NCI-H226 (cell line): ENCODE results near the gene TMEM129.
A peak's percentile ranks its signal among the peaks of the same experiment; 100 is the strongest.
"Not testable (repeated sequence)": the region's sequence is repeated elsewhere in the genome, so short reads cannot be mapped to it uniquely, and the experiment has no call there.

Experiments
- DNase-seq: peaks from one replicate; pipeline ENCODE4 v3.0.0-alpha.2; 2015

TMEM129 gene

DNA sequence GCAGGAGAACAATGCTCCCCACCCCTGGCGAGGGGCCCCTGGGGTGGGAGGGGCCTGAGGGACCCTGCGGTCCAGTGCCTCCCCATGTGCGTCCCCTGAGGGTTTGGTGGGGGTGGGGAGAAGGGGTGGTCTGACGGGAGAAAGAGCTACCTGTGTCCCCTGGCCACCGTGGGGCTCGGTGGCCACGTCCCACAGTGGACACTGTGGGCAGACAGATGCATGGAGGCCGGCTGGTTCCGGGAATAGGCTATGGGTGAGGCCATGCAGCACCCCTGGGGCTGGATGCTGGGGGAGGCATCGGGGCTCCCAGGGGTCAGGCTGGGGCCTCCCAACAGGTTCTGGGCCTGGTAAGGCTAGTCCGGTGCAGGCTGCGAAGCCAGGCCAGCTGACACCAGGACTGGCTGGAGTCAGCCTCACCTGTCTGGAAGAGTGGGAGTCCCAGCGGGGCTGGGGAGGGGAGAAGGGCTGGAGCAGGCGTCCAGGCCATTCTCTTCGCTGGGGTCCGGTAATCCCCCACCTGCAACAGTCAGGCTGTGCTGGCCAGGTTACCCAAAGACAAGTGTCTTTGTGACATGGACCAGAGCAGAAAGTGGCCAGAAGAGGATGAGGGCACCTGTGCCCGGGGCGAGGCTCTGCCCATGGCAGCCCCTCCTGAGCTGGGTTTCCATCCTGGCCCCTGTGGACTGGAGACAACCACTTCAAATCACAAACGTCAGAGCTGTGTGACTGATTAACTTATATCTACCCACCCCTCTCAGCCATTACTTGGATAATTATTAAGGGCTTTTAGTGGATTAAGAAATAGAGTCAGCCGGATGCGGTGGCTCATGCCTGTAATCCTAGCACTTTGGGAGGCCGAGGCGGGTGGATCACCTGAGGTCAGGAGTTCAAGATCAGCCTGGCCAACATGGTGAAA lies 35.6 kb downstream of the TMEM129 start:
- no peak for DNase-seq

DNA sequence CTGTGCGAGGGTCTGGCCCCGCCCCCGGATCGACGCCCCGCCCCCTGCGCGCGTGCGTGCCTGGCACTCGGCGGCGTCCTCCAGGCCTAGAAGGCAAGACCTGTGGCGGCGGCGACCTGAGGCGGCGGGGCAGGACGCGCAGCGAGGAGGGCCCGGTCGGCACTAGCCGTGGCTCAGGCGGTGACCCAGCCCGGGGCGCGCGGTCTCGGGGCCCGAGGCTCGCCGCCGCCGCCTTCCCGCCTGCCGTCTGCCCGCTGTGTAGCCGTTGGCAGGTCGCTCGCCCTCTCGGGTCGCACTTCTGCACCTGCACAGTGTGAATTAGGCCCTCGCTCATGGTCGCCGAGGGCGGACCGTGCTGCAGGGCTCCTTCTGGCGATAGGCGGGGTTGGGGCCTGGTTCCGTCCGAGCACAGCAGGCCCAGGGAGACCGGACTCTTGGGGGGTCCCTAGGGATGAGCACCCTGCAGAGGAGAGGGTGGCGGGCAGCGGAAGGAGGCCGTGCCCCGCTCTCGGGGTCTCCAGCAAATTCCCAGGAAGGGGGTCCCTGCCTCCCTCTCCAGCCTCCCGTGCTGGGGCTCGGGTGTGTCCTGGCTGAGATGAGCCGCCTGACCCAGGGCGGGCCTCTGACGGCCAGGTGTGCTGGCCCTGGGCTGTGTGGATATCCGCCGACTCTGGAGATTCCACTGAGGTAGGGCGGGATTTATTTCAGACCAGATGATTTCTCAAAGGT lies 36.5 kb downstream of the TMEM129 start:
- DNase-seq: no peak

DNA sequence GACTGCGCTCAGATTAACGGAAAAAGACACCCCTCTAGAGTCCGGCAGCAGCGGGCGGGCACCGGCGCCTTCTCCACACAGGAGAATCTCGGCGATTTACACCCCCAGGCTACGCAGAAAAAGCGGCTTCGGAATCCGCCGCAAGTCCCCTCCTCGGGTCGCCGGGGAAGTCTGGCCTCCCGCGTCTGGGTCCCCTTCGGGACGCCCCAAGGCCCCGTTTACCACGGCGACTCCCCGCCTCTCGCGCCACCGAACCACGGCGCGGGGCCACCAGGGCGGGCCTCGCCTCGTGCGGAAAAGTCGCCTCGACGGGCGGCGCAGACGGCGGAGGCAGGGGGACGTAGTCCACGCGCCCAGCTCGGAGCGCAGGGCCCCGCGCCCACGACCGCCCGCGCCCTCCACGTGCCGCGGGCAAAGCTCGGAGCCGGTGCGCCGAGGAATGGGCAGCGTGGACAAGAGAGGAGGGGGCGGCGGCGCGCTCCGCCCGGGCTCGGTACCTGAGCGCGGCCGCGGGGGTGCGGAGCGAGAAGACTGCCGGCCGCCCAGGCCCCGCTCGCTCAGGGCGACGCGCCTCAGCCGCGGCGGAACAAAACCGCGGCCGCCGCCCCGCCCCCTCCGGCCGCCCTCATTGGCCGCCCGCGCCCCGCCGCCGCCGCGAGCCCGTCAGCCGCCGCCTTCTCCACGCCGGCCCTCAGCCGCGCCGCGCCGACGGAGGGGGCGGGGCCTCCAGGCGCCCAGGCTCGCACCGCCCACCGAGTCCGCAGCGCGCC lies 37.2 kb downstream of the TMEM129 start, which contains the start of gene FAM53A:
Gene FAM53A, minus strand, starts transcription at position 578 of the 770 bp plus-strand sequence. CDS start 15,572 bp downstream, outside the sequence.
- DNase-seq: peak; percentile 70

DNA sequence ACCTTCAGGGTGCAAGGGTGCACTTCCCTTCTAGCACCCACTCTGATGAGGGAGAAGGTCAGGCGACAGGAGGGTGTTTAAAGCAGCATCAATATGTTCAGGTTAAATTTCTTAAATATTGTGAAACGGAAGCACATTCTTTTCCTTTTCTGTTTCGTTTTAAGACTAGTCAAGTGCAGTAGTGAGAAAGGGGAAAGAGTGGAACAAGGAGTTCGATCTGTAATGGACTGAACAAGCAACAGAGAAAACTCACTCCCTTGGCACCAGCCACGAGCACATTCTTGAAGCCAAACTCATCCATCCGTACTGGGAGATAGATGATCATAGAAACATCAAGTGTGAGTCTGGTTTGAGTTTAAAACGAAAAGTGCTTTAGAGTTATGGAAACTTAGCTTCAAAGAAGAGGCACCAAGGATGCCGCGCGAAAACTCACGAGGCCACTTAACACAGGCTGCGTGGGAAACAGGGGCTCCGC lies 37.8 kb downstream of the TMEM129 start:
- peak; percentile 48 for DNase-seq

DNA sequence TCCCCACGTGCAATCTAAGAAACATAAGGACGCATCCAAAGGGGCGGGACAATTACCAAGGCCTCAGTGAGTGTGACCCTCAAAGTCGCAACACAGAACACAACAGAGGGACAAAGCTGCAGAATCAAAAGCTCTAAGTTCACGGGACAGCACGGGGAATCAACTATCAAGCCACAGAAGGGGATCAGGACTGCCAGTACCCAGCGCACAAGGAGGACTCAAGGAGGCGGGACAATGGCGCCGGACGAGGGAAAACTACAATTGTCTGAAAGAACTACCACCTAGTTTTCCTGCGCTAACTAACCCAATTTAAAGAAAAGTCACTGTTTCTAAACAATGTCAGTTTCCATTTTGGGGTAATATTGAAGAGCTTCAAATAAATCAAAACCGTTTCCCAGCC lies 38.3 kb downstream of the TMEM129 start:
- no peak for DNase-seq

DNA sequence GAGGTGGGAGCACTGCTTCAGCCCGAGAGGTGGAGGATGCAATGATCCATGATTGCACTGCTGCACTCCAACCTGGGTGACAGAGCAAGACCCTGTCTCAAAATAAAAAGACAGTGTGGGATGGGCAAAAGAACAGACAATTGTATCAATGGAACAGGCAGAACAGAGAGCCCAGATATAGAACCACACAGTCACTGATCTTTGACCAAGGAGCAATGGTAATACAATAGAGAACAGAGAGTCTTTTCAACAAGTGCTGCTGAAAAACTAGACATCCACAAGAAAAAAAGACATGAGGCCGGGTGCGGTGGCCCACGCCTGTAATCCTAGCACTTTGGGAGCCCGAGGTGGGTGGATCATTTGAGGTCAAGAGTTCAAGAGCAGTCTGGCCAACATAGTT lies 42.9 kb downstream of the TMEM129 start:
- DNase-seq: no peak

DNA sequence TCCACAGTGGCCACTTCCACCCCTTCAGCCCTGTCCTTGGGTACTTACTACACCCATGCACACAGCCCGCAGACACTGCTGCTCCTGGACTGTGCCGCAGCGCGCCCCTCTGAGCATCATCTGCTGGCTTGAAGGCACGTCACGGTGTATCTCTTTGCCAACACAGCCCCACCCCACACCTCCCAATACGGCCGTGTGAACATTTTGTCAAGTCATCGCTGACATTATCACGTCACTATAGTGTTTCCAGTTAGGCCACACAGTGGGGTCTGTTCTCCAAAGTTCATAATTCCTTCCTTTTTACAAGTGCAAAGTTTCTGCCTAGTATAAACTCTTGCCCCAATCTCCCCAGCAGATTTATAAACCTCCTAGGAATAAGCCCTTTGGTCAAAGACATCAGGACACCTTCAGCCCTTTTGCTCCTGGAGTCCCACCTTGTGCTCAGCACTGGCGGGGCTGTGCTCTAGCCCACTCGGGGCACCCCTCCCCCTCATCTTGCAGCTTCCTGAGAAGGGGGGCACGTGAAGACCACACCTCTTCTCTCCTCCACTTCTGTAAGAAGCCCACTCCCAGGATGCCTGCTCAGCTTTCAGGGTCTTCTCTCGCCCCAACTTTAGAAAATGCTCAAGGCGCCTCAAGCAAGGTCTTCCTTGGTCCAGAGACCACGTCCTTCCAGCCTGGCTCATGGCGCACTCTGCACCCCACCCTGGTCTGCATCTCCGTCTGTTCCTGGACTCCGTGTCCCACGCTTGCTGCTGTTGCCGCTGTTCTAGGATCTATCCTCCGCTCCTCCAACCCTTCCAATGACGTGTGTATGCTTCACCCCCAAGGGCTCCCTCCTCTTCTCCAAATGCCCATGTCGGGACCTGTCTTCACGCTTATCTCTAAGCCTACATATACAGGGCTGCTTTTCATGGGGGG lies 44.3 kb downstream of the TMEM129 start:
- DNase-seq: no peak

DNA sequence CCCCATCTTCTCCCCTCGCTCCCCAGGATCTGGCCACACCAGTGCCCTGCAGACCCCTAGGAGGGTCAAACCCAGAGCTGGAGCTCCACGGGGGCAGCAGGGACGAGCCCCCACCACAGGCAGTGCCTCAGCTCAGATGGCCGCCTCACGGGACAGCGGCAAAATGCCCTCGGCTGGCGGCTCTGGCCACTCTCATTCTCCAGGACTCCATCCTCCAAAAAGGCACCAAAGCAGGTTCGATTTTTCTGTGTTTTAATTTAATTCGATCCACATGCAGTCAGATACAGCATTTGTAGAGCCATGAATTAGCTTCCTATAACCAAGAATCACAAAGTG lies 45.4 kb downstream of the TMEM129 start:
- DNase-seq: no peak

DNA sequence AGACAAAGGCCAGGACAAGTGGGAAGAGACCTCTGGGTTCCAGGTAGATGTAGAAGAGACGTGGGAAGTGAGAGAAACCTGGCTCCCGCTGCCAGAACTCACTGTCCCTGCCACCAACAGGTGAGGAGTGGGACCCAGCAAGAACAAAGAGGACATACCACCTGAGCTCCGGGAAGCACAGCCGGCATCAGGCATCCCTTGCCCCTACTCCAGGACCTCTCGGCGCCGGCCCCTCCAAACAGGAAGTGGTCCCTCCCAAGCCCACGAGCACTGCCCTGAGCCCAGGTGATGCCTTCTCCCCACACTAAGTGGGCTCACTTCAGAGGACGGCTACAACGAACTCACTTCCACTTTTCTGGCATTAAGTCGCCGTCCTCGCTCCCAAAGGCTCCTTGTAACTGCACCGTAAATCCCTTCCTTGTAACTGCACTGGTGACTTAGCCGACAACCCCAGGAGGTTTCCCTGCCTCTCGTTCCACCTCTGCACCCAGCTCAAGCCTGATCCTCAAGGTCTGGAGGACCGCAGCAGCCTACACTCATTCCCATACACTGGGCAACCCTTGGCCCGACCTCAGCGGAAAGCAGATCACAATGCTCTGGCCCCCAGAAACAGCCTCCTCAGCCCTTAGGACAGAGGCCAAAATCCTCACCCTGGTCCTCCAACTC lies 45.9 kb downstream of the TMEM129 start:
- no peak for DNase-seq

DNA sequence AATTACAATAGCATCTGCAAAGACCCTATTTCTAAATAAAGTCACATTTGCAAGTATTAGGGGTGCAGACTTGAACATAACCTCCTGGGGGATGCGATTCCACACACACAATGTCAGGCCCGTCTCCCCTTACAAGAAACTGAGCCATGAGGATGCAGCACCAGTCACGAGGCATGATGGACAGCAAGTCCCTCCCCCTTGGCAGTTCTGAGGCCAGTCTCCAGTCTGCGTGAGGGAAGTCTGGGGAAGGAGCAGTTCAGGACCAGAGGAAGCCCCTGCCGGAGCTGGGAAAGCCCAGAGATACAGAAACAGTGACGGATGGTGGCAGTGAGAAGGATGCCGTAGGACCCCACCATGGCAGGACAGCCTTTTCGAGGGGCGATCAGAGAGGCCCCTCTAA lies 46.4 kb downstream of the TMEM129 start:
- no peak for DNase-seq

DNA sequence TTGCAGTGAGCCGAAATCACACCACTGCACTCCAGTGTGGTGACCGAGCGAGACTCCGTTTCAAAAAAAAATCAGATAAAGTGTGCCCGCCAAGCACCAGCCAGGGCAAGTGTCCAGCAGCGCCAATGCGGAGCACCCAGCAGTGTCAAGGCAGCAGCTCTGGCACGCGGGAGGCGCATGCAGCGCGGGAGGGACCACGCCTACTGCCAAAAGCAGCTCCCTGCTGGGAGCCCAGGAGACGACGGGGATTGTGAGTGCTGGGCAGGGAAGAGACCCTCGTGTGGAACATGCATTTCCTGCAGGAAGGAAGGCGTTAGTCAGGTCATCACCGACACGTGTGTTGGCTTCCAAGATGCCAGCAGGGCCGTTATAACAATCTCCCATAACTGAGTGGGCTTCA lies 47.5 kb downstream of the TMEM129 start:
- no peak for DNase-seq

DNA sequence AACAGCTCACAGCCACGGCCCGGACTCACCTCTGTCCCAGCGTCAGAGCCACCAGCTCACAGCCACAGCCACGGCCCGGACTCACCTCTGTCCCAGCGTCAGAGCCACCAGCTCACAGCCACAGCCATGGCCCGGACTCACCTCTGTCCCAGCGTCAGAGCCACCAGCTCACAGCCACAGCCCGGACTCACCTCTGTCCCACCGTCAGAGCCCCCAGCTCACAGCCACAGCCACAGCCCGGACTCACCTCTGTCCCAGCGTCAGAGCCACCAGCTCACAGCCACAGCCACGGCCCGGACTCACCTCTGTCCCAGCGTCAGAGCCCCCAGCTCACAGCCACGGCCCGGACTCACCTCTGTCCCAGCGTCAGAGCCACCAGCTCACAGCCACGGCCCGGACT lies 50.1 kb downstream of the TMEM129 start:
- DNase-seq: not testable (repeated sequence)

DNA sequence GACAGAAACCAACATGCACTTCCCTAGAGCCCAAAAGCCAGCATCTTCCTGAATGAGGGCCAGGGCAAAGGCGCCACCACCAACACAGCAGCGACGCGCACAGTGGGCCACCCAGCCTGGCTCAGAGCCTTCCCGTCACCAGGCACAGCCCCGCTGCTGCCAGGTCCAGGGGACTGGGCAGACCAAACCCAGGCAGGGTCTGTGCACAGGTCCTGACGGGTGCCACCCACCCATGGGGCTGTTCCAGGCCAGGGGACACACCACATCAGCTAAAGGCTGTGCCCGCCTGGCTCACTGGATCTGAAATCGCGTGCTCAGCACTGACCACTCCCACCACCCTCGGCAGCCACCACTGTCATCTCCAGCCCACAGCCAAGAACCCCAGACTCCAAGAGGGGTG lies 50.8 kb downstream of the TMEM129 start:
- no peak for DNase-seq

DNA sequence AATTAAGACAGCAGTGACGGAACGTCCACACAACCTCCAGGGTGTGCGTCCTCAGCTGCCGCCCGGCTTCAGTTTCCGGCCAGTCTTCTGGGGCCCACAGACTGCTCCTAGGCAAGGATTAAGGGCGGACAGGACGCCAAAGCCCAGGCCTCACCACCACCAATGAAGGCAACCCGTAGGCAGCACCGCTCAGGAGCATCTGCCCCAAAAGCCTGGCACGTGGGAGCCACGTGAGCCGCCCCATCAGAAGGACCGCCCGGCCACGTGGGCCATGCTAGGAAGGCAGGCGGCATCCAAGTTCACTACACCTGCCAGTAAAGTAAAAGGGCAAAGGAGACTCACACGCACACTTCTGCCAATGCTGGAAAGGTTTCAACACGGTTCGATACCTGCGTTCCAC lies 51.3 kb downstream of the TMEM129 start:
- DNase-seq: no peak

DNA sequence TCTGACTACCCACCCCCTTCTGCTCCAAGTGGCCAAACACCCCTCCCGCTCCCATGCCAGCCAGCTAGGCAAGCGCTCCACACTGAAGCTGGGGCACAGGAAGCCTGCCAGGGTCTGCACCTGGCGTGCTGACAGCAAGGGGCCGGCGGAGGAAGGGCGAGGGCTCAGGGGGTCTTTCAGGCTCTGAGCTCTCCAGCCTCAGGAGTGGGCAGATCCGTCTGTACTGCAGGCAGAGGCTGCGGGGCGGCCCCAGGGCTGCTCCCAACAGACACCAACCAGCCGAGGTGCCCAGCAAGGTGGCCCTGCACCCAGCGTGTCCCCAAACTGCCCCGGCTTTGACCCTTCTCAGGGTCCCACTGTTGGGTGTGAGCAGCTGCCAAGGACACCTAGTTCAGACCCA lies 51.9 kb downstream of the TMEM129 start:
- DNase-seq: no peak

DNA sequence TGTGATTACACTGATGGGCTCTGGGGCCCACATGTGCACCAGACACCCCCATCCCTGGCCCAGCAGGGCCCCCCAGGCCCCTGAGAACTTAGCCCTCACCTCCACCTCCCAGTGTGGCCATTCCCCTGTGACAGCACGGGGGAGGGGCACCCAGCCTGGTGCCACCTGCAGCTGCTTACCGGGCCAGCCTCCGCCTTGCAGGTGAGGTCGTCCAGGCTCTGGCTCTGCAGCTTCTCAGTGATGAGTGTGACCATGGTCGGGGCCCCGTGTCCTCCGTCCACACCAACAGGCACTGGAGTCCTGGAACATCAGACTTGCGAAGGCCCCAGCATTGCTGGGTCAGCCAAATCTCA lies 52.7 kb downstream of the TMEM129 start:
- no peak for DNase-seq

DNA sequence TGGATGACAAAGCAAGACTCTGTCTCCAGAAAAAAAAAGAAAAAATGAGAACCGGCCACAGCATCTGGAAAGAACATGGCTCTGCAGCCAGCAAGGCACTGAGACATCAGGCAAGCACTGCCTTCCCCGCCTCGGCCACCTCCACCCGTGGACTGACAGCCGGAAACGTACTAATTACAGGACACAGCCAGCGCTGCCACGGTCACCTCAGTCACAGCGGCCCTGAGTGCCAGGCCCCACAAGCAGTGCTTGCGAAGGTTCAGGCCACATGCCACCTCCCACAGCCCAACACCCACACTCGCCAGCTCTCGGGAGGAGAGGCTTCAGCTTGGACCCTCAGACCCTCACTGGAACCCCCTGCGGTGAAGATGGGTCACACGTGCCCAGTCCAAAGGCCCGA lies 53.9 kb downstream of the TMEM129 start:
- no peak for DNase-seq

DNA sequence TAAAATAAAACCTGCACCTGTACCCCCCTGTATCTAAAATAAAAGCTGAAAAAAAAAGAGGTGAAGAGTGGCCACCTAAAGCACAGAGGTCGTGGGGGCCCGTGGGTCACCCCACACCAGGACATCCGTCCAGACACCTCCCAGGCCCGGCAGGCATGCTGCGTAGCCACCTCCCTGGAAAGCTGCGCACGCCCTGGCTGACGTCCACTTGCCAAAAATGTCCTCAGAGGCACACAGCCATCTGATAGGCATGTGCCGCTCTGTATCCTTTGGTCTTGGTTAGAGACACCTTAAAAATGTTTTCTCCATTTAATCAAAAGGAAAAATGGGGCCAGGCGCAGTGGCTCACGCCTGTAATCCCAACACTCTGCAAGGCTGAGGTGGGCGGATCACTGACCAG lies 54.7 kb downstream of the TMEM129 start:
- no peak for DNase-seq
